HTR-8/SVneo (cell line): Measurements from ENCODE around the gene SULT1A3.
"Not testable (repeated sequence)": the region's sequence is repeated elsewhere in the genome, so short reads cannot be mapped to it uniquely, and the experiment has no call there.

Source experiments
- DNase-seq: peaks from one replicate; pipeline ENCODE4 v3.0.0; 2011; ENCODE audit warnings: low spot score, mixed read lengths; ENCODE audit not compliant: insufficient read length
- FAIRE-seq: peaks from 2 replicates; lab custom pipeline; 2011; peaks lifted over from hg19 to GRCh38; lab: Jason Lieb, UNC

Gene SULT1A3

DNA sequence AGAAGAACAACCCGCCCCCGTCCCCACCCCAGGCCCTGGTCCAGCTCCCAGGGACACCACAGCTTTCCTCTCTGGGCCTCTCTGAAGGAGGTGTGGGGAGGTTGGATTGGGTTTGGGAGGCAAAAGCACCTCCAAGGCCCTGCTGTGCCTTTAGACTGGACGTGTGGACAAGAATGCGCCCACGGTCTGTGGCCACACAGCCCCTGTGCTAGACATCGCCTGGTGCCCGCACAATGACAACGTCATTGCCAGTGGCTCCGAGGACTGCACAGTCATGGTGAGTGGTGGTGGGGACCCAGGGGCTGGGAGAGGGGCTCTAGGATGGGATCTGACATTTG, 12.6 kb upstream of the SULT1A3 start:
- DNase-seq (no peak), FAIRE-seq (no peak)

GRCh38 chr16:30186782-30187555, 12.1 kb upstream of the SULT1A3 start:
- FAIRE-seq: no peak
- DNase-seq: no peak

DNA sequence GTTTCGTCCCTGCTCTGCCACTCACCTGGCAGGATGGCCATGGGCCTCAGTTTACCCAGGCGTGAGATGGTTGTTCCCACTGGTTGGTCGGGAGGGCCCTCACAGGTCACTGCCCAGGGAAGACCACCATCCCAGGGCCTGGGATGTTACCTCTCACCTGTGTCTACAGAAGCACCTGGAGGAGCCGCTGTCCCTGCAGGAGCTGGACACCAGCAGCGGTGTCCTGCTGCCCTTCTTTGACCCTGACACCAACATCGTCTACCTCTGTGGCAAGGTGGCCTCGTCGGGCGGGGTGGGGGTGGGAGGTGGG, 11.5 kb upstream of the SULT1A3 start:
- no peak for FAIRE-seq

DNA sequence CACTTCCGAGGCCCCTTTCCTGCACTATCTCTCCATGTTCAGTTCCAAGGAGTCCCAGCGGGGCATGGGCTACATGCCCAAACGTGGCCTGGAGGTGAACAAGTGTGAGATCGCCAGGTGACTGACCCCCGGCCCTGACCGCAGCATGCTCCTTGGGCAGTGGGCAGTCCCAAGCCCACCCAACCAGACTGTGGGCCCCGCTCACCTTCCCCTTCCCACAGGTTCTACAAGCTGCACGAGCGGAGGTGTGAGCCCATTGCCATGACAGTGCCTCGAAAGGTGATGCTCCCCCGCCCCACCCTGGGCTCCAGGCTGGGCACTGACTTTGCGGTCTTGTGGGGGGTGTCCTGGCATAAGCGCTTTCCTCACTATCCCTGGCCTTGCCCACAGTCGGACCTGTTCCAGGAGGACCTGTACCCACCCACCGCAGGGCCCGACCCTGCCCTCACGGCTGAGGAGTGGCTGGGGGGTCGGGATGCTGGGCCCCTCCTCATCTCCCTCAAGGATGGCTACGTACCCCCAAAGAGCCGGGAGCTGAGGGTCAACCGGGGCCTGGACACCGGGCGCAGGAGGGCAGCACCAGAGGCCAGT, 11.0 kb upstream of the SULT1A3 start:
- DNase-seq (no peak), FAIRE-seq (no peak)

More for the DNA sequence above, 11.5 kb upstream of the SULT1A3 start:
- DNase-seq: no peak

DNA sequence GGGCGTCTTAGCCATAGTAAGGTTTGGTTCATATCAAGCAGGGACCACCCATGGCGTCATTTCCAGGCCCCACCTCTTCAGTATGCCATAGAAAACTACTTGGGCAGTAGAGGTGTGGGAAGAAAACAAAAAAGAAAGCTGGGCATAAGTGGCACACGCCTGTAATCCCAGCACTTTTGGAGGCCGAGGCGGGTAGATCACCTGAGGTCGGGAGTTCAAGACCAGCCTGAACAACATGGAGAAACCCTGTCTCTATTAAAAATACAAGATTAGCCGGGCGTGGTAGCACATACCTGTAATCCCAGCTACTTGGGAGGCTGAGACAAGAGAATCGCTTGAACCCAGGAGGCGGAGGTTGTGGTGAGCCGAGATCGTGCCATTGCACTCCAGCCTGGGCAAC, 7.9 kb upstream of the SULT1A3 start:
- not testable (repeated sequence) for DNase-seq

GRCh38 chr16:30193098-30193497, 6.0 kb upstream of the SULT1A3 start:
- not testable (repeated sequence) for FAIRE-seq

More for the DNA sequence above, 7.9 kb upstream of the SULT1A3 start:
- FAIRE-seq: not testable (repeated sequence)

DNA sequence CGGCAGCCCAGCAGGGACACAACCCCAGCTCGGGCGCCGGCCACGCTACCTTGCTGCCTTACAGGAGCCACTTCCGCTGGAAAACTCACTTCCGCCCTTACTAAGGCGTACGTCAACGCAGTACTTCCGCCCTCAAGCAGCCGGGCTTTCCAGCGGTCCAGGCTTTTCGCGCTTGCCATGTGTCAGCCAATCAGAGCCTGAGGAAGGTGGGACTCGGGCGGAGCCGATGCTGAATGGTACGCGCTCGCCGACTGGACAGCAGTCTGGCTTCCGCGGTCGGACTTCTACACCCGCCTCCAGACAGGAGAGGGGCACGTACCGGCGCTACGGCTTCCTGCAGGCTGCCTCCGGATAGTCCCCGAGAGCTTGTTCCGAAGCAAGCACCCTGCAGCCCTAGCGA, 5.4 kb upstream of the SULT1A3 start, which contains the start of the genes BOLA2B and SLX1A:
Gene BOLA2B, minus strand, starts transcription at position 52 of the 400 bp plus-strand sequence. CDS start 71 bp downstream, outside the sequence.
Gene SLX1A, plus strand, starts transcription at position 261 of the 400 bp plus-strand sequence. CDS start 210 bp downstream, outside the sequence.
- peak; percentile 96 for FAIRE-seq
- not testable (repeated sequence) for DNase-seq

More at GRCh38 chr16:30193098-30193497, 6.0 kb upstream of the SULT1A3 start:
- not testable (repeated sequence) for DNase-seq

DNA sequence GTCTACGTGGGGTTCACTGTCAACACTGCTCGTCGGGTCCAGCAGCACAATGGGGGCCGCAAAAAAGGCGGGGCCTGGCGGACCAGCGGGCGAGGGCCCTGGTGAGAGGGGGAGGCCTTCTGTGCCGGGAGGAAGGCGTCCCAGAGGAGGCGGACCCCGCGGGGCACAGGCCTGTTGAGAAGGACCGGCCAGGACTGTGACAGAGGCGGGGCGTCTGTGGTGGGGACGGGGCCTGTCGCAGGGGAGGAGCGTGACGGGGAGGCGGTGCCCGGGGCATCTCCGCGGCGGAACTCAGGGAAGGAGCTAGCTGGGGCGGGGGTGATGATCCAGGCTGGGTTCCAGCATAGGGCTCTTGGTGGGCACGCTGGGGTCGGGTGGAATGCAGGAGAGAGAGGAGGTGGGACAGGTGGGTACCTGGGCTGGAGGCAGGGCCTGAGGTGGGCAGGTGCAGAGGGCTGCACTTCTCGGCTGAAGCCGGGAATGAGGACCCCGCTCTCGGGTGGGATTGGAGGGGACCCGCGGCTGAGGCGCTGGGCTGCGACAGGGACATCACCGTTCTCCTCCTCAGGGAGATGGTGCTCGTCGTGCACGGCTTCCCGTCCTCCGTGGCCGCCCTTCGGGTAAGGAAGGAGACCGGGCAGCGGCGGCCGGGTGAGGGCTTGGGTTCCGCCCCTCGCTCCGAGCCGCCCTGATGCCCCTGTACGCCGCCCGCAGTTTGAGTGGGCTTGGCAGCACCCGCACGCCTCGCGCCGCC, 4.7 kb upstream of the SULT1A3 start:
- DNase-seq: not testable (repeated sequence)
- peak; percentile 13 for FAIRE-seq

DNA sequence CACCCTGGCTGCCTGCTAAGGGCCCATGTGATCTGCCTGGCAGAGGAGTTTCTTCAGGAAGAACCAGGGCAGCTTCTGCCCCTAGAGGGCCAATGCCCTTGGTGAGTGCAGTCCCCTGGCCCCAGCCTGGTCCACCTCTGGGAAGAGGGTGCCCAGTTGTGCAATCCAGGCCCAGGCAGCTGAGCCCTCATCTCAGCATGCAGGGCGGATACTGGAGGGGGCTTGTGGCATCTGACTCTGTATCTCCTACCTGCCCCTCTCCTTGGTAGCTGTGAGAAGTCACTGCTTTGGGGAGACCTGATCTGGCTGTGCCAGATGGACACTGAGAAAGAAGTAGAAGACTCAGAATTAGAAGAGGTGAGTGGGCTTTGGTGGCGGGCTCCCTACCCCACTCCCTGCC, 2.1 kb upstream of the SULT1A3 start:
- not testable (repeated sequence) for DNase-seq, FAIRE-seq

DNA sequence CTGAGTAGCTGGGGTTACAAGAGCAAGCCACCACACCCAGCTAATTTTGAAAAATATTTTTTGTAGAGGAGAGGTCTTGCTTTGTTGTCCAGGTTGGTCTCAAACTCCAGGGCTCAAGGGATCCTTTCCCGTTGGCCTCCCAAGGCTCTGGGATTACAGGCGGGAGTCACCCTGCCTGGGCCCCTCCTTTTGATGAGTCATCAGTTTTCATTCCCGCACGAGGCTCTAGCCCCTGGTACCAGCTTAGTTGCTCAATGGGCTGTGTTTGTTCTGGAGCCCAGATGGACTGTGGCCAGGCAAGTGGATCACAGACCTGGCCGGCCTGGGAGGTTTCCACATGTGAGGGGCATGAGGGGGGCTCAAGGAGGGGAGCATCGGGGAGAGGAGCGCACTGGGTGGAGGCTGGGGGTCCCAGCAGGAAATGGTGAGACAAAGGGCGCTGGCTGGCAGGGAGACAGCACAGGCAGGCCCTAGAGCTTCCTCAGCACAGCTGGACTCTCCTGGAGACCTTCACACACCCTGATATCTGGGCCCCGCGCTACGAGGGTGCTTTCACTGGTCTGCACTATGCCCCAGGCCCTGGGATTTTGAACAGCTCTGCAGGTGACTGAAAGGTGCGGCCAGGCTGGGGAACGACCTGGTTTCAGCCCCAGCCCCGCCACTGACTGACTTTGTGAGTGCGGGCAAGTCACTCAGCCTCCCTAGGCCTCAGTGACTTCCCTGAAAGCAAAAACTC, 721 bp downstream of the SULT1A3 start:
- not testable (repeated sequence) for FAIRE-seq, DNase-seq

DNA sequence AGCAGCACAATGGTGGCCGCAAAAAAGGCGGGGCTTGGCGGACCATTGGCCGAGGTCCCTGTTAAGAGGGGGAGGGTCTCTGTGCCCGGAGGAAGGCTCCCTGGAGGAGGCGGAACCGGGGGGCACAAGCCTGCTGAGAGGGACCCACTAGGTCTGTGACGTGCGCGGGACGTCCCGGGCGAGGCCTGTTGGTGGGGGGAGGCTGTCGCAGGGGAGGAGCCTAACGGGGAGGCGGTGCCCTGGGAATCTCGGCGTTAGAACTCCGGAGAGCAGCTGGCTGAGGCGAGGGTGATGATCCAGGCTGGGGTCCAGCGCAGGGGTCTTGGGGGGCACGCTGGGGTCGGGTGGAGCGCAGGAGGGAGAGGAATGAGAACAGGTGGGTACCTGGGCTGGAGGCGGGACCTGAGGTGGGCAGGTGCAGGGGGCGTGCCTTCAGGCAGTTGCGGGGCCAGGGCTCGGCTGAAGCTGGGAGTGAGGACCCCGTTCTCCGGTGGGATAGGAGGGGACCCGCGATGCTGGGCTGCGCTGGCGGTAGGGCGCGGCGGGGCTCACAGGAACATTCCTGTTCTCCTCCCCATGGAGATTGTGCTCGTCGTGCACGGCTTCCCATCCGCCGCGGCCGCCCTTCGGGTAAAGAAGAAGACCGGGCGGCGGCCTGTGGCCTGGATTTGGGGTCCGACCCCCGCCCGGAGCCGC, 6.6 kb downstream of the SULT1A3 start:
- FAIRE-seq, DNase-seq: not testable (repeated sequence)

GRCh38 chr16:30206252-30206651, 7.2 kb downstream of the SULT1A3 start:
- not testable (repeated sequence) for FAIRE-seq, DNase-seq

DNA sequence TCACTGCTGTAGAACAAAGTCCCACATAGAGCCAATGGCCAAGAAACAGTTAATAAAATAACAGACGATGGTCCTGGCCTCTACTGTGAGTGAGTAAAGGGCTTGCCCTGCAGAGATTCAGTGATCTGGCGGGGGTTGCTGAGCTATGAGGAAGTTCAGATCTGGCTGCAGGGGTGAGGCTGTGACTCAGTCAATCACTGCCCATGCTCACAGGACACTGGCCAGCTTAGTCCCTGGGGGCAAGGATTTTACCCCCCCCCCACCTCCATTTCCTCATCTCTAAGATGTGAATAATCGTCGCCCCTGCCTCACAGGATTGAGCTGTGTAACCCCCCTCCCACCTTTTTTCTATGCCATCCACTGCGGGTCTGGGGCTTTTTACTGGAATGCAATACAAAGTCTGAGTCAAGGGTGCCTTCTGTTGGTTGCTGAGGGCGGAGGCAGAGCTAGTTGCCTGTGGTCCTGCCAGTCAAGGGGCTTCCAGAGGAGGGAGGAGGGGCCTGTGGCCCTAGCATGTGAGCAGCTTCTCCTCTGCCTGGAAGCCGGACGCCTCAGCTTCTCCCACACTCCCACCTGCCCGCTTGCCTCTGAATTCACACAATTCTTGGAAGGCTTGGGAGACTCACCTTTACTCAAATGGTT, 8.1 kb downstream of the SULT1A3 start:
- peak; percentile 51 for FAIRE-seq
- DNase-seq: not testable (repeated sequence)

DNA sequence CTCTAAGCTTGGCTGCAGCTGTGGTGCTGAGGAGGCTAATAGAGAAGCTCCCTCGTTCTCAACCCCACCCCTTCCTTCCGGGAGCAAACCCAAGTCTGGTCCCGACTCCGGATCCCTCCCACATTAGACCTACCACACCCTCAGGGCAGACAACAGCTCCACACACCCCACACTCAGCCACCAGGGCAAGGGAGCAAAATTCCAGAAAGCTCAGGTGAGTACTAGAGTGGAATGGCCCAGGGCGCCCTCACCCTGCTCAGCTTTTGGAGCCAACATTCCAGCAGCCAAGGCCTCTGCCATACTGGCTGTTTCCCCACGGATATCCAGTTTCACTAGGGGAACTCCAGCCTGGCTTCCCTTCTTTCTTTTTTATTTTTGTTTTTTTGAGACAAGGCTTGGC, 10.0 kb downstream of the SULT1A3 start:
- DNase-seq, FAIRE-seq: not testable (repeated sequence)

- not testable (repeated sequence) for DNase-seq, FAIRE-seq
Measured at GRCh38 chr16:30211414-30211813, 12.4 kb downstream of the SULT1A3 start.

DNA sequence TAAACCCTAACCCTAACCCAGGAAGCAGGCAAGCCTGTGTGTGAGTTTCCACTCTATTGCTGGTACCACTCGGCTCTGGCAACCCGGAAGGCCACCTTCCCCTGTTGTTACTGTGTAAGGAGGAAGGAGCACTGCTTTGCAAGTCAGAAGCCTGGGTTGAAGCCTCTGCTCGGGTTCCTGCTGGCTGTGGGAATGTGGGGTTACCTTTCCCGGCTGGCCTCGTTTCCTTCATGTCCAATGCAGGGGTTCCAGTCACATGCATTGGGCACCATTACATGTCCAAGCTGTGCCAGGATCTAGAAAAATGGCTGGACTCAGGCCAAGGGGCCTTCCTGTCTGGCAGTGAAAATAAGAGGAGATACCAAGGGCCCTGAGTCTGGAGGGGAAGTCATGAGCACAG, 18.0 kb downstream of the SULT1A3 start:
- not testable (repeated sequence) for DNase-seq, FAIRE-seq

DNA sequence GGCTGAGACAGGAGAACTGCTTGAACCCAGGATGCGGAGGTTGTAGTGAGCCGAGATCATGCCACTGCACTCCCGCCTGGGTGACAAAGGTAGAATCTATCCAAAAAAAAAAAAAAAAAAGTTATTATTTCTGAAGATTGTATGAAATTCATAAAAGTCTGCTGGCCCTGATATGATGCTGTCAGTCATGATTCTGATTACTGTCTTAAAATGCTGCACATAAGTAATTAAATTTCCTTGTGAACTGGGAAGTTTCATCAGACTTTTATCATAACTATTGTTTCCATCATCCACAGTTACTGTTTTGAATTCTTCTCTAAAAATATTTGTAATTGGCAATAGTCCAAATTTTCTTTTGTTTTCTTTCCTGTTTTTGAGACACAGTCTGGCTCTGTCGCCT, 49.3 kb downstream of the SULT1A3 start, which contains the start of gene NPIPB13:
Gene NPIPB13, minus strand, starts transcription at position 101 of the 400 bp plus-strand sequence. CDS start 2,906 bp downstream, outside the sequence.
- DNase-seq, FAIRE-seq: not testable (repeated sequence)
